Keratinocyte (primary cell): ENCODE measurements around the gene PCNT. TPM values are rescaled to one million over a fixed set of nuclear protein-coding genes. Genes with fewer than 3 reads are reported as not detected.

ENCODE experiments used
- DNase-seq: peaks from one replicate; pipeline ENCODE4 v3.0.0-alpha.2; 2011; ENCODE audit warnings: low read depth, missing footprints, low spot score
- FAIRE-seq: peaks from 2 replicates; lab custom pipeline; 2011; peaks lifted over from hg19 to GRCh38; lab: Jason Lieb, UNC
- H2AFZ ChIP-seq: 2 replicates; pipeline ENCODE4 v1.6.0; 2012; ENCODE audit warnings: low read length, control low read depth, inconsistent platforms; ENCODE audit not compliant: control insufficient read depth
- H3K27ac ChIP-seq: 2 replicates; pipeline ENCODE4 v1.5.1; 2011; ENCODE audit warnings: low read length; ENCODE audit not compliant: control insufficient read depth, insufficient read depth
- H3K27me3 ChIP-seq: 3 replicates; pipeline ENCODE4 v1.6.0; 2011; ENCODE audit warnings: low read length; ENCODE audit not compliant: control insufficient read depth, insufficient read depth; ENCODE audit errors: extremely low read depth
- H3K36me3 ChIP-seq, 2 experiments: 2 replicates in 1 of 2; 3 replicates in 1 of 2; pipeline ENCODE4 v1.5.1; 2011; ENCODE audit warnings: low read length in 2 of 2, mild to moderate bottlenecking in 1 of 2; ENCODE audit not compliant: control insufficient read depth in 2 of 2, insufficient read depth in 2 of 2; ENCODE audit errors: extremely low read depth in 1 of 2
- H3K4me1 ChIP-seq: 3 replicates; pipeline ENCODE4 v1.5.1; 2011; ENCODE audit warnings: low read length; ENCODE audit not compliant: control insufficient read depth, insufficient read depth; ENCODE audit errors: extremely low read depth
- H3K4me2 ChIP-seq: 3 replicates; pipeline ENCODE4 v1.6.0; 2011; ENCODE audit warnings: low read depth, low read length; ENCODE audit not compliant: control insufficient read depth, insufficient read depth; ENCODE audit errors: extremely low read depth
- H3K4me3 ChIP-seq, 3 experiments: fragments of 200-600 bp in 1 of 3; sonication (generic) in 1 of 3; 2 replicates in 2 of 3; 3 replicates in 1 of 3; pipeline ENCODE4 v1.5.1; 2011 to 2016; ENCODE audit warnings: low read length in 3 of 3, mild to moderate bottlenecking in 3 of 3, control low read depth in 2 of 3, inconsistent platforms in 1 of 3, low read depth in 1 of 3, mixed read lengths in 1 of 3, mixed run types in 1 of 3, moderate library complexity in 1 of 3; ENCODE audit not compliant: control insufficient read depth in 2 of 3, insufficient read depth in 2 of 3; ENCODE audit errors: extremely low read depth in 1 of 3
- H3K79me2 ChIP-seq: 2 replicates; pipeline ENCODE4 v1.6.0; 2012; ENCODE audit warnings: low read length; ENCODE audit not compliant: control insufficient read depth, insufficient read depth
- H3K9ac ChIP-seq: 3 replicates; pipeline ENCODE4 v1.6.0; 2011; ENCODE audit warnings: low read length; ENCODE audit not compliant: control insufficient read depth, insufficient read depth; ENCODE audit errors: extremely low read depth
- H3K9me1 ChIP-seq: 3 replicates; pipeline ENCODE4 v1.6.0; 2011; ENCODE audit warnings: low read length; ENCODE audit not compliant: control insufficient read depth, insufficient read depth; ENCODE audit errors: extremely low read depth
- H3K9me3 ChIP-seq: 2 replicates; pipeline ENCODE4 v1.5.1; 2012; ENCODE audit warnings: low read depth, low read length; ENCODE audit not compliant: control insufficient read depth
- H4K20me1 ChIP-seq: 3 replicates; pipeline ENCODE4 v1.6.0; 2011; ENCODE audit warnings: low read length; ENCODE audit not compliant: control insufficient read depth, insufficient read depth; ENCODE audit errors: extremely low read depth
- CTCF ChIP-seq, 3 experiments: IDR thresholded peaks in 1 of 3; conservative IDR thresholded peaks in 1 of 3; optimal IDR thresholded peaks in 1 of 3; 2 replicates in 2 of 3; 3 replicates in 1 of 3; pipeline versions ENCODE3 to v1.5.1; 2011; ENCODE audit warnings: low read length in 3 of 3, mild to moderate bottlenecking in 3 of 3, moderate library complexity in 2 of 3, control low read depth in 1 of 3, inconsistent platforms in 1 of 3; ENCODE audit not compliant: insufficient read depth in 2 of 3; ENCODE audit errors: extremely low read depth in 1 of 3
- EZH2 ChIP-seq: IDR thresholded peaks from one replicate; pipeline ENCODE4 v1.6.1; 2012; ENCODE audit warnings: inconsistent platforms, mild to moderate bottlenecking, low read length, moderate library complexity
- dilution Hi-C: fragments of 300-500 bp; cut with MboI; formaldehyde crosslinking; loops from one replicate; pipeline ENCODE4 v1.7.0; 2020; ENCODE audit warnings: low sequenced_read_pairs; ENCODE audit not compliant: extremely low pct_ligation_motif_present
- polyA plus RNA-seq, 5 experiments: library from polyadenylated mRNA; depleted of rRNA in 3 of 5; stranded (reverse) in 3 of 5; stranded (forward) in 1 of 5; unstranded in 1 of 5; fragments of >200 nt; gene quantifications; 1 replicate in 1 of 5; 2 replicates in 3 of 5; 3 replicates in 1 of 5; pipeline versions ENCODE4 v1.2.1 to v1.2.3, GENCODE V29; 2011 to 2012; ENCODE audit warnings: missing spikeins in 2 of 5, low read depth in 1 of 5, low replicate concordance in 1 of 5

The PCNT gene
- polyA plus RNA-seq, 1 donor (not counting 4 experiments of a cell fraction or from before 2014, with no cell fraction given): 9.8 TPM

GRCh38 chr21:46329796-46330195 is 5.8 kb downstream of the PCNT start:
- H3K36me3 ChIP-seq: peaks cover 11 to 25% of the 10 kb centered on the region in 2 experiments
- dilution Hi-C loops: no loop called here
- FAIRE-seq: no peak
- TF ChIP-seq CTCF (optimal IDR thresholded peaks at IDR 0.05 in 1 of 3, IDR thresholded peaks at IDR 0.05 in 1 of 3, conservative IDR thresholded peaks at IDR 0.05 in 1 of 3; ENCODE audit: extremely low read depth in 1 of 3, insufficient read depth in 2 of 3, low read length in 3 of 3) (no peak), EZH2 (no peak)
- H3K9me1 ChIP-seq: peaks cover 2% of the 10 kb centered on the region
- no peak for DNase-seq
- no peak overlapping the region for H3K4me2 ChIP-seq
- no peaks in the 10 kb centered on the region for H3K9me3 ChIP-seq
- no peaks in the 10 kb centered on the region for H3K27me3 ChIP-seq
- peaks cover 48% of the 10 kb centered on the region for H3K79me2 ChIP-seq
- H3K4me3 ChIP-seq: no peak overlapping the region
- no peaks in the 10 kb centered on the region for H4K20me1 ChIP-seq
- H3K9ac ChIP-seq: no peak overlapping the region
- H2AFZ ChIP-seq: no peak overlapping the region
- H3K4me1 ChIP-seq: peaks cover 12% of the 10 kb centered on the region
- no peak overlapping the region for H3K27ac ChIP-seq

- Histone ChIP-seq H3K4me2 (no peak overlapping the region), H3K4me1 (no peaks in the 10 kb centered on the region), H4K20me1 (no peaks in the 10 kb centered on the region), H3K27me3 (no peaks in the 10 kb centered on the region), H3K4me3 (no peak overlapping the region), H3K36me3 (peaks cover 23 to 31% of the 10 kb centered on the region in 2 experiments), H3K27ac (no peak overlapping the region), H3K9me3 (no peaks in the 10 kb centered on the region), H3K79me2 (peaks cover 20% of the 10 kb centered on the region), H3K9ac (no peak overlapping the region), H3K9me1 (no peaks in the 10 kb centered on the region), H2AFZ (no peak overlapping the region)
- no peak for TF ChIP-seq EZH2
- TF ChIP-seq CTCF (optimal IDR thresholded peaks at IDR 0.05 in 1 of 3, IDR thresholded peaks at IDR 0.05 in 1 of 3, conservative IDR thresholded peaks at IDR 0.05 in 1 of 3; ENCODE audit: extremely low read depth in 1 of 3, insufficient read depth in 2 of 3, low read length in 3 of 3): no peak
- dilution Hi-C loops: no loop called here
- FAIRE-seq: no peak
- DNase-seq: no peak
Observed at GRCh38 chr21:46334351-46335140, 10.6 kb downstream of the PCNT start.
